GM21528 (cell line): ENCODE results near the gene LMX1A.
A peak's percentile ranks its signal among the peaks of the same experiment; 100 is the strongest.

Experiments used
- ATAC-seq: cut with Tn5 transposase; IDR thresholded peaks from one replicate; pipeline ENCODE4 v1.9.1; 2021; ENCODE audit warnings: mild to moderate bottlenecking, moderate library complexity; ENCODE audit not compliant: unreplicated experiment, low FRiP score

Gene LMX1A

DNA sequence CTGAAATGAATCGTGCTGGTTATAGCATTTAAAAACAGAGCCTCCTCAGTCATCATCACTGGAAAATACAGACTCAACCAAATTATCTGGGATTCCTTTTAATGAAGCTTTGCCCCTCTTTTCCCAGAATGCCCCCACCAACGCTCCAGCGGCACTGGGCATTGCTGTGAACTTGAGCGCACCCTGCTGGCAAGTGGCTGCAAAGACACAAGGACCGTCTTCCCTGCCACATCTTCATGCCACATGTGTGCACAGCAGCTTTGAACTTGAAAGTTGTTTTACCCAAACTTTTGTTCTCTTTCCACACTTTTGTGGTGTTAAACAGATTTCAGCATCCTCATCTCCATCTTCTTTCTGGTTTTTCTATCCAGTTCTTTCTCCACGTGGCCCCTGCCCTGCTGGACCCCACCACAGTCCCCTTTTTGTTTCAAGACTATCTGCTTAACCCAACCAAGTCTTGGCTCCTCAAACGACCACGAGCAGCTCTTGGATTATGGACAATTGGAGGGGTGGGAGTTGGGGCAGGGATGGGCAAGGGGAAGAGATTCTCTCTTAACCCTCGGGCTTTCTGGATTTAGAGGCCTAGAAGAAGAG lies 12.8 kb upstream of the LMX1A start:
- ATAC-seq, result peak; percentile 69

DNA sequence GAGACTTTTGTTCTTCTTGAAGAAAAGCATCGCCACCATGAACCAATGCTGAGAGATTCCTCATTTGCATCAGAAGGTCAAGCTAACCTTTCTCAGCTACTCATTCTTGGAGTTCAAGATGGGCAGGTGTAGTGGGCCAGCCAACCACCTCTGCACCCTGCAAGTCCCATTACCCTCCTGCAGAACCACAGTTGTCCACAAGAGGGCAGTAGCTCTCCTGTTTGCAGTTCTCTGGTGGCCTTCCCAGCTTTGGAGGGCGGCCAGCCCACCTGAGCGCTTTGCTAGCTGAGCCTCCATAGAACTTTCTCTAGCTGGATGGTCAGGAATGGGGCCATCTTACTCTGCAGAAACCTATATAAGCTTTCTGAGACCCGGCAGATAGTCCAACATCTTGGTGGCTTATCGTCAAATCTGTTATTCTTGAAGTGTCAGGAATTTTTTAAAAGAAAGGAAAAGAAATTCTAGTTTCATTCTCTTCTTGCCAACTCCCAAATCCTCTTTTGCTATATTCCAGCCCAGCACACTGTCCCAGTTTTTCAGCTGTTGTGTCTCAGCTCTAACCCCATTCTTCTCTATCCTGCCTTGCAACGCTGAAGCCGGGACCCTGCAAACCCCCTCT lies 11.0 kb upstream of the LMX1A start:
- peak; percentile 85 for ATAC-seq

DNA sequence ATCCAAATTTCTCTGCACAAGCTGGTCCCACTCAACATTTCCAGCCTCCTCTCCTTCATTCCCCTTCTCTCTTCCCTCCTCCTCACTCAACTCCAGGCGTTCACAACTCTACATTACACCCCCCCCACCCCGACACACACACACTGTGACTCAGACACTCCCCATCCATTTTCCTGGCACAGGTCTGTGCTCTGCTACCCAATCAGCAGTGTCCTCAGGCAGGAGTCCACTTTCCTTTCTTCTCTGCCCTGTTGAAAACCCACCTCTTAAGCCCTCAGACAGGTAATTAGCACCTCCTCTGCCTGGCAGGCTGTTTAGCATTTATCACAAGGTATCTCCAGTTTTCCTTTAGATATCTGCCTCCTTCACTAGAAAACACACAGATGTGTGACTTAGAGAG lies 8.8 kb upstream of the LMX1A start:
- ATAC-seq, result no peak

DNA sequence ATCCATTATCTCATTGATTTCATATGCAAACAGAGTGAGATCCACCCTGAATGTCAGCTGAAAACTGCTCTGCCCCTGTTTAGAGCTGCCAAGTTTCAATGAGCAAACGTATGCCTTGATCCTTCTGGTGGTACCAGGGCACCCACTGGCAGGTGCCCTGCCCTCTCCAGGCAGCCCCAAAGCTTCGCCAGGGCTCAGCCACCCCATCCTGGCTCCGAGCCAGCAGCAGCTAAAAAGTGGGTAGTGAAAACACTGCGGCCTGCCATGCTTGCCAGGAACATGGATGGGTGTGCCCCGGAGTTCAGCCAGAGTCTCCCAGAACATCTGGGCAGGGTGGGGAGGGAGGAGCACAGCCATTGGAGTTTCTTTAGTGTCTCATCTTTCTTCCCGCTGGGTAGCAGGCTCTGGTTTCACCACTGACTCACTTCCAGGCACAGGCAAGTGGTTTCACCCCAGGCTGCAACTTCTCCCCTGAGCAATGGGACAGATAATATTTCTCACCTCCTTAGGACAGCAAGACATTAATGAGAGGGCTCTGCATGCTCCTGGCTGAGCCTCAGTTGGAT lies 8.1 kb upstream of the LMX1A start:
- no peak for ATAC-seq

DNA sequence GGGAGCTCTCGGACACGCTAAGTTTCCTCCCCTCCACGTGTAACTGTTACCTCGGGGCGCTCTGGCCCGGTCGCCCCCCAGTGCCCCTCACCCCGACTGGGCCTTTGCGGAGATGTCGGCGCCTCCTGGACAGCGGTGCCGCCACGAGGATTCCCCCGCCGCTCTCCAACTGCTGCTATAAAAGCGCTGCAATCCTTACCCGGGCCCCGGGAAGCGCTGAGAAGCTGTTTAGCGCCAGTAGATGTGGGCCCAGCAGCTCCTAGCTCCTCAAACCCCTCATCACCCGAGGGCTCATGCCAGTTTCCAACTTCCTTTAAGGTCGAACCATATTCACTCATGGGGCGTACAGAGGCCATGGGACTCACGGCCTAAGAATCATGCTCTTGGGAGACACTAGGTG lies 361 bp upstream of the LMX1A start:
- no peak for ATAC-seq

DNA sequence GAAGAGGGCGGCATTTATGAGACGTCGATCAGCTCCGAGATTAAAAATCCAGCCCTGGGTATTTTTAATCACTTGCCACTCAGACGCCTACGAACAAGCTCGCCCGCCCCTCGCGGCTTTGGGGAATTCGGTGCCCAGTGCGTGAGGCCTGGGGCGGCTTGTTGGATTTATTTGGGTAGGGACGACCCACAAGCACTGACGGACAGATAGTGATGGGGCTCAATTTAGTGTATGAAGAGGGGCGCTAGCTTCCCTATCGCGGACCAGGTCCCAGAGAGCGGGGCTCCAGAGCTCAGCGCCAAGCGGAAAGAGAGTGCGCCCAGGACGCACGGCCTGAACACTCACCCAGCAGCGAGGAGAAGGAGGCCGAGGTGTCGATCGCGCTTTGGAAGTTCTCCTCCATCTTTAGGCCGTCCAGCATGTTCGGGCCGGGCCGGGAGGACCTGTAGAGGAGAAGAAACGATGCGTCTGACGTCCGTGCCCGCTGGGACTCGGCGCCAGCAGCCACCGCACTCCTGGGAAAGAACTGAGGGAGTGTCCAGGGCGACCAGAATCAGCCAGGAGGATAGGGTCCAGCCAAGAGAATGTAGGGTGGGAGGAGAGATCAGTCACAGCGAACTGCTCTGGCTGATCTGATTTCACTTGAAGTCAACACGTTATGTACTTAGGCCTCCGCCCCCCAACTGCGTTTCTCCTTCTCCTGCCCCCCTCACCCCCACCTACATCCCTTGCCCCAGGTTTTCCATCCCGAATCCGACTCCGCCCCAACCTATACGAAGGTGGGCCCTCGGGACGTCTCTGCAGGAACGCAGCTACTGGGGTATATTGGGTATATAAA lies 1.2 kb downstream of the LMX1A start:
- ATAC-seq, result no peak

DNA sequence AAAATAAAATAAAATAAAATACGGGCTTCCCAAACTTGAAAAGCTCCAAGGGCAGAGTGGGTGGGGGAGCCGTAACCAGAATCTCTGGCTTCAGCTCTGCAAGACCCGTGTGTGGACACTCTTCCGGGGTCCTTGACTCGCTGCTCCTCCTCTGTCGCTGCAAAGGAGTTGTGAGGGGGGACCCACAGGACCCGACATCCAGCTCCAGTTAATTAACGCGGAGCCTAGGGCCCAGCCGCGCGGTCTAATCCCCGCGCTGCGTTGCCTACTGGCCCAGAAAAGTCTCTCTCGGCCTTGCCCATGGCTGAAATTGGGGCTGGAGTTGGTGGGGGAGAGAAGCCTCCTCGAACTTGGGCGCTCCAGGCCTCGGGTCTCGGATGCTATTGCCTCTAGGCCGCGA lies 1.8 kb downstream of the LMX1A start:
- no peak for ATAC-seq

DNA sequence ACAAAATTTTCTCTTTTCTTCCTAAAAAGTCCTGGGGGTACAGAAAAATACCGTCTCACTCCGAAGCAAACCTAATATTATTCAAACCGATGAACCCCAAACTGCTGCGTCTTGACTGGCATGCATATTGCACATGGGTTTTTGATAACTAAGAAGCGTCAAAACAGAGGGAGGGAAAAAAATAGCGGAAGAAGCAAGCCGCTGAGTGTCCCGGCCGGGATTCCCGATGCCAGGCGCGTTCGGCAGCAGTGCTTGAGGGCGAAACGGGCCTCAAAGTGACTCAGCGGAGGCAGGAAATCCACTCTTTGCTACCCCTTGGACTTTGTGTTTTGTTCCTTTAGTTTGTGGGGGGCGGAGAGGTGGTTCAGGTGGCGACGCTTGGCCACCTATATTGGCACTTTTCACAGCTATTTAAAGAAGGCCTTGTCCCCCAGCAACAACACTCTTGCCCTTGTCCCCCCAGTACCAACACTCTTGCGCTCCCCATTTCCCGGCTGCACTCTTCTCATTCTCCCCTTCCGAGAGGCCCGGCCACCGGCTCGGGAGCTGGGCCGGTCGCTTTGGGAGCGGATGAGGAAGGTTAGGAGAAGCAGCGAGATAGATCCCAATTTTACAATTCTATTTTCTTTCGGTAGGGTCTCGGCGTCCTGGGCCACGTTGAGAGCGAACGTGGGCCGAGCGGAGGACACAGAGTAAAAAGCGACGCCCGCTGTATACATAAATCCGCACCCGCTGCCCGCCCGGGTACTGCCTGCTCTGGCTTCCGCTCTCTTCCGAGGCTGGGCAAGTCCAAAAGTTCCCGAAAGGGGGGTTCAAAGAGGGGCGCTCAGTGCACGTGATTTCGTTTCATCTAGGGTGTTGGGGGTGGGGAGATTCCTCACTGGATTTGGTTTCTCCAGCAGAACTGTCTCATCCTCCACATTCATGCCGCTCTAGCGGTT lies 2.5 kb downstream of the LMX1A start:
- ATAC-seq, result no peak

DNA sequence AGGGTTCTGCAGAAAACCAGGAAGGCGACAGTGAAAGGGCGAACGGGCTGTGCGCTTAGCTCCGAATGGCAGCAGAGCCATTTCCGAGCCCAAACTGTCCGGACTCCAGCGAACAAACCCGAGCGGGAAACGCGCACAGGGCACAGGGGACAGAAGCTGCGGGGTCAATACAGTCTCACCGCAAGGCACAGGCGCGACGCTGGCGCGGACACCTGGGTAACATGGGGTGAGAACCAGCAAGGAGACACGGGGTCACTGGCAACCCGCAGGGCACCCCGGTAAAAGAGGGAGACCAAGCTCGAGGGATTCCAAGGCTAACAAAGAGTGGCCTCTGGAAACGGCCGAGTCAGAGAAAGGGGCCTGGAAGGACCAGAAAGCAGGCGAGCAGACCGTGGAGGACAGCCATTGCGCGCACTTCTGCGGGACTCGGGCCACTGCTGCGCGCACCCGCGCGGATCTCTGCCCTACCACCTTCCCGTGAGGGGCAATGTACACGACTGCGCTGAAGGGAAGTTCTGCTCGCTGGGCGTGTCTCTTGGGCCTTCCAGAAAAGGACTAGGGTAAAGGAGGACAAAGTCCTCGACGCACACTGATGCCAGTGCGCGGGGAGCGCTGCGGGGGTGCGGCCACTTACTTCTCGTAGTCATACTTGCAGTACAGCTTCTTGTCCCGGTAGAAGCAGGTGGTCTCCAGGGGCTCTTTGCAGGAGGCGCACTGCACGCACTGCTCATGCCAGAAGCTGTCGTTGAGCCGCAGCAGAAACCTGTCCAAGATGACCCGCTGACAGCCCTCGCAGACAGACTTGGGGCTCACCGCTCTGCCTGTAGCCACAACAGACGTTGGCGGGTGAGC lies 3.8 kb downstream of the LMX1A start:
- ATAC-seq, result no peak

DNA sequence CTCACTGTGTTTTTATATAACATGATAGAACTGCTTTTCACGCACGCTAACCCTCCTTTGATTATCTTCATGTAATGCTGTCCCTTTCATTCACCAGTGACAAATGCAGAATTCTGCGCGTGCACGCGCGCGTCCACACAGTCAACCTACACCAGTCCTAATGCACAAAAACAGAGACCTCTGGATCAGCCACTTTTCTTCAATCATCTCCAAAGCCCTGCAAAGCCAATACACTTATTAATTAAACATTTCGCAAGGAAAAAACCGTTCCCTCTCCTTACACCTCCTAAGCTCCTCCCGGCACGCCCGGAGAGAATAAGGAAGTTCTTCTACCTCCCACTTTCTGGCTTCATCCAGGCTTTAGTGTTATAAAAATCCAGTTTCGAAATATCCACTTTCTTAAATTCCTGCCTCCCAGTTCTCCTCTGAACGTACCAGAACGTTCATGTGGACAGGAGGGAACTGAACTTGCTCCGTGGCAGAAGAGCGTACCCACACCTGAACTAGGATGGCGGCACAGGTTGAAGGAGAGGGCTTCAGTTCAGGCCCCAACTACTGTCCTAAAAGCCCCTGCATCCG lies 4.6 kb downstream of the LMX1A start:
- no peak for ATAC-seq

DNA sequence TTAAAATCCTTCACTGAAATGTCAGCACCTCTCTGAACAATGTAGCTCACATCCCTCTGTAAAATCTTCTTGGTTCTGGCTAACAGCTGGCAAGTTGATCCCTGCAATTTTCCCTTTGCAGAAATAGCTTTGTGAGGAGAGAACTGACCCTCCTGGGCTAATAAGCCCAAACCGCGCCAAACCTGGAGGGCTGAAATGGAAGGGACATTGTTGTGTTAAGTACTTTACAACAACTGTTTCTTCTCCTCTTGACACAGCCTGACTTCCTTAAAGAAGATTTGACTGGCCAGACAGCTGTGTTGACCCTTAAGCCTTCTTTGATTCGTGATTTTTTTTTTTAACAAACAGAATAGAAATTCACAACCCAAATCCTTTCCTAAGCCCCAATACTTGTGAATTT lies 5.7 kb downstream of the LMX1A start:
- ATAC-seq, result no peak

DNA sequence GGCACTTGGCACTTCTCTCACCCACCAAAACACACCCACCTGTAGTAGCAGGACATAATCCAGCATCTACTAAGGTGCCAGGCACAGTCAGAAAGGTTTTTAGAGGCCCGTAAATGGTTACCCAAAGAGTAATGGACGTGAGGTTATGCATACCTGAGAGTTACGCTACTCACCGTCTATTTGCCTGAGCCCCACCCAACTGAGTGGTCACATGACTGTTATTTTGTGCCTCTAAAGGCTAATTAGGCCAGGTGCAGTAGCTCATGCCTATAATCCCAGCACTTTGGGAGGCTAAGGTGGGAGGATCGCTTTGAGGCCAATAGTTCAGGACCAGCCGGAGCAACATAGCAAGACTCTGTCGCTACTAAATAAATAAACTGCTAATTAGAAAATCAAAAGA lies 11.0 kb downstream of the LMX1A start:
- ATAC-seq, result no peak

DNA sequence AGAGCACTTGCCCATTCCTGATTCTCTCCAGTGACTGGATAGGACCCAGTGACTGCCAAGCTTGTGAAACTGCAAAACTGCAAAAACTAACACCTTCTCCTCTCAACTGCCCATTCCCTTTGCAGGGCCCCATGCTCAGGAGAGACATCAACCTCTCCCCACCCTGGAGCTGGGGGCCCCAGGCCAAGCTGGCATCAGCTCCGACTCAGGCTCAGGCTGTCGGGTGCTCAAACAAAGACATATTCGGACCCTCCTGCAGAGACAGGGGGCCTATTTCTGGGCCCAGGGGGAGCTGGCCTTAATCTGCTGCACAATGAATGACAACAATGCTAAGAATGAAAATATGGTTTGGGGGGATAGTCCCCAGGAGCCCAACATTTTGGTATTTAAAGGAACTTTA lies 11.8 kb downstream of the LMX1A start:
- no peak for ATAC-seq

DNA sequence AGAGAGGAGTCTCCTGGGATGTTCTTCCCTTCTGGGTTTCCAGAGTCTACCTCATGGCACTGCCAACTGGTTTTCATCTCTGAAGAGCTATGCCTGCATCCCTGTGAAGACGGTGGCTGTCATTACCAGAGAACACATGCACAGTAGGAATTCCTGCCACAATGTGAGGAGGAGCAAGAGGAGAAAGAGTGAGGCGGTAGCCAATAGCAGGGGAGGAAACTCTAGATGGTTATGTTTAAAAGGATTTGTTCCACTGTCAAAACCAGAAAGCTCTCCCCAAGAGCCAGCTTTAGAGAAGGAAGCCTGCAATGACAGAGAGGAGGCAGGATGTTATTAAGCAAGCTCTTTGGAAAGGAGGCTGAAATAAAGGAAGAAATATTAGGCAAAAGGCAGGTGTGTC lies 12.3 kb downstream of the LMX1A start:
- ATAC-seq, result no peak

DNA sequence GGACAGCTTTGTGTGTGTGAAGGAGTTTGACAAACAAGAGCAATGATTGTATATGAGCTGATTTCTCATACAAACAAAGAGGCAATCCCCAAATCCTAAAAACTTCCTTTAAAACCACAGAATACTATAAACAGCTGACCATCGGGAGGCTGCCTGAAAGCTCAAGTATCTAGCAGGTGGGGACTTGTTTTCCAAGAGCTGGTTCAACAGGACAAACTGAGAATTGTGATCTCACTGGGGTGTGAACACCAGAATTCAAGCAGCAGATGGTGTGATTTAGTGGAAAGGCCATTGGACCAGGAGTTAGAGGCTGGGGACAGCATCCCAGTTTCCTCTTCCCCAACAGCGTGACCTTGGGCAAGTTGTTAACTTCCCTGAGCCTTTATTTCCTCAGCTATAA lies 13.9 kb downstream of the LMX1A start:
- ATAC-seq, result no peak

DNA sequence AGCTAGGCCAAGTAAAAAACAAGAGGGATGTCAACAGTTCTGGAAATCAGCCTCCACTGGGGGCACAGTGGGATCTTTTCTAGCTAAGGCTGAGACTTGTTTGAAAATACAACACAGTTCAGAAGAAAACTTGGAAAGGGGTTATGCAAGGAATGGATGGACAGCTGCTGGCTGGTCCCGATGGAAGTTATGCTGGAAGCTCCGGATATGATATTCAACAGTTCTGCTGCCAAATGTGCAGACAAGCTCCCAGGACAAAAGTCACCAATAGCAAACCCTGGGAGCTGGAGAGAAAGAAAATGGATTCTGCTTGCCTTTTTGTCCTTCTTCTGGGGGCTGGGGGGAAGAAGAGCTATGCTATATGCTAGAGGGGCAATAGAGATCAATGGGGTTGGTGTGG lies 14.3 kb downstream of the LMX1A start:
- ATAC-seq, result no peak

DNA sequence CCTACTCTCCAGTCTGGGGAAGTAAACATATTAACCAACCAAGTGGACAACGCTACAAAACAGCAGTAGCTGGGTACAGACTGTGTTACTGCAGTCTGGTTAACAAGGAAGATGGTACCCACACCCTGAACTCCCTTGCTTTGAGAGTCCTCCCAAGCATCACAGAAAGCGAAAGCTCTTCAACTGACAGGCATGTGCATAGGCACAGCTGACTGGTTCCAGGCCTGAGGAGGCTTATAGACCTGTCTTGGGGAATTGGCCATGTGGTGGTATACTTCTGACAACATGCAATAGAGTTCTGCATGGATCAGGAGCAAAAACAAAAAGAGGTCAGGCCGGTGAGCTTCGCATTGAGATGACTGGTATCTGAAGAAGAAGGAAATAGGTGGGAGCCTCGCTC lies 17.4 kb downstream of the LMX1A start:
- ATAC-seq, result no peak

DNA sequence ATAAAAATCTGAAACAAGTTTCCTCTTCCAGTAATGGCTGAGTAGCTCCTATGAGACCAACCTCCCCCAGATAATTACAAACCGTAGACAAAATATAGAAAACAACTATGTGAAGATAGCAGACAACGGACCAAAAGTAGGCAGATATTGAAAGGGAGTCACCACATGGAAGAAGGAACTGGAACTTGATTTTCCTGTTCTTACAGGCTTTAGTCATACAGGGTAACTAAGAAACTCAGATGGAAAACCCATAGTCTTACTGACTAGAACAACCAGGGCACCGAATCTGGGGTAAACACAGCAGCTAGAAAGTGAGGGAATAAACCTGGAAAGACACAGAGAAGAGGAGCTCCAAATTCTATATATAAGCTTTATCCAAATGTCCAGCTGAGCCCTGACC lies 26.0 kb downstream of the LMX1A start:
- no peak for ATAC-seq

DNA sequence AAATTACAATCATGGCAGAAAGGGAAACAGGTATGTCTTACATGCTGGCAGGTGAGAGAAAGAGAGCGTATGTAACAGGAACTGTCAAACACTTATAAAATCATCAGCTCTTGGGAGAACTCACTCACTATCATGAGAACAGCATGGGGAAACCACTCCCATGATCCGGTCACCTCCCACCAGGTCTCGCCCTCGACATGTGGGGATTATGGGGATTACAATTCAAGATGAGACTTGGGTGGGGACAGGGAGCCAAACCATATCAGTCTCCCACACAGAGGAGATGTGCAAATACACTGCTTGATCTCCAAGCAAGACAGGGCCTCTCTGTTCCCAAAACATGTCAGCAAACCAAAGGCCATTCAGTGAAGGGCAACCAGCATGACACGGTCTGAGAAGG lies 27.4 kb downstream of the LMX1A start:
- ATAC-seq, result no peak
